Stimulated activated CD4-positive, alpha-beta T cell treated with anti-CD3 and anti-CD28 coated beads, Interleukin-15, amount 100 ng/mL, for 48 hours (primary cell): Measurements from ENCODE around the gene PRMT2.
"Not testable (repeated sequence)": the region's sequence is repeated elsewhere in the genome, so short reads cannot be mapped to it uniquely, and the experiment has no call there.

Source experiments
- DNase-seq, 2 donors: peaks; one replicate each; pipeline ENCODE4 v3.0.0-alpha.2; 2020; ENCODE audit warnings: low read depth in 2 of 2

PRMT2 gene

DNA sequence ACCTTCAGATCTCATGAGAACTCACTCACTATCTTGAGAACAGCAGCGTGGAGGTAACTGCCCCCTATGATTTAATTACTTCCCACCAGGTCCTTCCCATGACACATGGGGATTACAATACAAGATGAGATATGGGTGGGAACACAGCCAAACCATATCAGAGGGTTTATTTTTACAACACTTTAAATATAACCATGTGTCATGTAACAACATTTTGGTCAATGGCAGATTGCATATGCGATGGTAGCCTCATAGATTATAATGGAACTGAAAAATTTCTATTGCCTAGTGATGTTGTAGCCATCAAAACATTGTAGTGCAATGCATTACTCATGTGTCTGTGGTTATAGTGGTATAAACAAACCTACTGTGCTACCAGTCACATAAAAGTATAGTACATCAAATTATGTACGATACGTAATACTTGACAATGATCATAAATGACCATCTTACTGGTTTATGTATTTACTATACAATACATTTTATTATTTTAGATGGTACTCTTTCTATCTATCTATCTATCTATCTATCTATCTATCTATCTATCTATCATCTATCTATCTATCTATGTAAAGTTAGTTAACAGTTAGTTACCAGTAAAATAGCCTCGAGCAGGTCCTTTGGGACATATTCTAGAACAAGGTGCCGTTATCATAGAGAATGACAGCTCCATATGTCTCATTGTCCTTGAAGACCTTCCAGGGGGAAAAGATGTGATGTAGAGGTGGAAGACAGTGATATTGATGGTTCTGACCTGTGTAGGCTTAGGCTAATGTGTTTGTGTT, 18.0 kb upstream of the PRMT2 start:
- DNase-seq: no peak

DNA sequence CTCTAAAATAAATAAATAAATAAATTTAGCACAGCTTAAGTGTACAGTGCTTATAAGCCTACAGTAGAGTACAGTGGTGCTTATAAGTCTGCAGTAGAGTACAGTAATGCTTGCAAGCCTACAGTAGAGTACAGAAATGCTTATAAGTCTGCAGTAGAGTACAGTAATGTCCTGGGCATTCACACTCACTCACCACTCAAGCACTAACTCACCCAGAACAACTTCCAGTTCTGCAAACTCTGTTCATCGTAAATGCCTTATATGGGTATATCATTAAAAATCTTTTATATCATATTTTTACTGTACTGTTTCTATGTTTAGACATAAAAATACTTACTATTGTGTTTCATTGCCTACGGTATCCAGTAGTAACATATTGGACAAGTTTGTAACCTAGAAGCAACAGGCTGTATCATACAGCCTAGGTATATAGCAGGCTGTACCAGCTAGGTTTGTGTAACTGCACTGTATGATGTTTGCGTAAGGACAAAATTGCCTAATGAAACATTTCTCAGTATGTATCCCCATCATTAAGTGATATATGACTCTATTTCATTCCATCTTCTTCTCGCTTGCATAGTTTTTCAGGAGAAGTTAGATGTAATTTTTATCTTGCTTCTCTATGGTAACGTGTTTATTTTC, 16.6 kb upstream of the PRMT2 start:
- DNase-seq: no peak

DNA sequence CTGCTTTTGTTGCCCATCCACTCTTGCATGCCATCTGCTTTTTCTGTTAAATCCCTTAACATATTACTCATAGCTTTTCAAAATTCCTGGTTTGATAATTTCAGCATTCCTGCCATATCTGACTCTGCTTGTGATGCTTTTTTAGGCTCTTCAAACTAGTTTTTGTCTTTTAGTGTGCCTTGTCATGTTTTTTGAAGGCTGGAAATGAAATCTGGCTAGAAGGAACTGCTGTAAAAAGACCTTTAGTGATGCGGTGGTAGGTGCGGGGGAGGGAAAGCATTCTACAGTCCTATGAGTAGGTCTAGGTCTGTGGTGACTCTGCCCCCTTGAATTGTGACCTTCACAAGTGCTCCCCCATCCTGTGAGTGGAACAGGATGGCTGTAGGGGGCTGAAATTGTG, 15.6 kb upstream of the PRMT2 start:
- DNase-seq: no peak

DNA sequence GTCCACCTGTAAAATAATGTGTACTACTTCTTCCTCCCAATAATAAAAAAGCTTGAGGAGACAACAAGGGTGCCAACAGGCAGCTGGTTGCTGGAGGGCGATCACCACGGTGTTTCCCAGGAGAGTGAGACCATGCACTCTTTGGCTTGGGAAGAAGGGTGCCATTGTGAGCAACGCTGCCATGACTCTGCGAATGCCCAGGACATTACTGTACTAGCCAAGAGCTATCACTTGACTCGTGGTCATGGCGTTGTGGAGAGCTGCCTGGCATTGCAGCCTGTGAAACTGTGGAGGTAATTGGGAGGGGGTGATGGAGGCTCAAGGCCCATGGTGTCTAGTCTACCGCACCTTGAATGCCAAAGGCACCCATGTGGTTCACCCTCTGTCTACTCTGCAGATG, 14.6 kb upstream of the PRMT2 start:
- DNase-seq: no peak

DNA sequence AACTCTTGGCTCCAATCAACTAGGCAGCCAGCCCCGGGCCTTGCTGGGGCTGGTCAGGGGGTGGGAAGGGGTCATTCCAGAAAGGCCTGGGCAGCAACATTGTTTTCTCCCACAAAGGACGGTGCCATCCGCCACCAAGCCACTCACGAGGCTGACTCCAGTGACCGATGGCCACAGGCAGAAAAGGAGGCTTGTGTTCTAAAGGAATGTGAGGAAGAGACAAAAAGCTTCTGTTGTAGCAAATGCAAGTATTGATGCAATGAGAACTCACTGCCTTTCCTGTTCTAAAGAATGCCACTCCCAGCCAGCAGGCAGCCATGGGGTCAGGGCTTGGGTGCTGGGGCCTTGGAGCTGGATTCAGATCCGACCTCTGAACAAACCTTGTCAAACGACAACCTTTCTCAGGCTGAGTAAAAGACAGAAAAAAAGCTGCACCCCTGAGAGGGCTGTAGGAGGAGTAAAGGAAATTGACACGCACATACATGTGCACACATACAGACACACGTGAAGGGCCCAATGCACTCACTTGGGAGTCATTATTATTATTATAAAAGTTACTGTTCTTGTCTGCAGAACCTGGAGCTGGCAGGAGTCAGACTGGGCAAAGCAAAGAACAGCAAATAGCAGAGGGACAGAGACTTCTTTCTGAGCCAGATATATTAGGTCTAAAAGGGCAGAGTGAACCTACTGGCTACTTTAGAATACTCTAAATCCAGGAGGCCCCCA, 13.9 kb upstream of the PRMT2 start:
- no peak for DNase-seq

DNA sequence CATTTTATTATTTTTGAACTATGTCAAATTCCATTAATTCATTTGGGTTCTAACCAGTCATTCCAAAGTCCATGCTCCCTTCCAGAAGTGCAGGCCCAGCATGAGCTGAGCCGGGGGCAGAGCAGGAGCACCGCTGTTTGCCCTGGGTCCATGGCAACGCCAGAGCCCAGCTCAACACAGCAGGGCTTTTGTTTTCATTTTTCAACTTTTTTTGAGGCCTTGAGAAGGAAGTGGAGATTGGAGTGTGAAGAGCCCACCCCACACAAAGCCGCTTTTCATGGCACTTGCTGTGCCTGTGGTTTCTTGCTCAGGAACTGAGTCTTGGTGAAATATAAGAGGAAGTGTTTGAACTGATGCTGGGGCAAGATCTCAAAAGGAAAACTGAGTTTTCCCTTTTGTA, 13.2 kb upstream of the PRMT2 start:
- no peak for DNase-seq

DNA sequence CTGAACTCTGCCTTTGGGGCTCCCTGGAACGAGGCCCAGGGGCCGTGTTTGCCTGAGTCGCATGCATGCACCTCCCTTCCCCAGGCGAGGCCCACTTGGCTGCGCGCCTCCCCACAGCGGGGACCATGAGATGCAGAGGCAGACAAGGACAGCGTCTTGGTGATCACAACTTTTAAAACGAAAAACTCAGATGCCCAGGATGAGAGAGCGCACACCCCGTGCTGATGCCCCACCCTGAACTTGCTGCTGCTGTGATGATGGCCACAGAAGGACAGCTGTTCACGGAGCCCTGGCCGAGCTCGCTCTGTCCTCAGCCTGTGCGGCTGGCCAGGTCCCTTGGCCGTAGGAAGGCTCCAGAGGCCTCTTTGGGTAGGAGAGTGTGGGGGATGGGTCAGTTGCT, 11.4 kb upstream of the PRMT2 start:
- DNase-seq: no peak

DNA sequence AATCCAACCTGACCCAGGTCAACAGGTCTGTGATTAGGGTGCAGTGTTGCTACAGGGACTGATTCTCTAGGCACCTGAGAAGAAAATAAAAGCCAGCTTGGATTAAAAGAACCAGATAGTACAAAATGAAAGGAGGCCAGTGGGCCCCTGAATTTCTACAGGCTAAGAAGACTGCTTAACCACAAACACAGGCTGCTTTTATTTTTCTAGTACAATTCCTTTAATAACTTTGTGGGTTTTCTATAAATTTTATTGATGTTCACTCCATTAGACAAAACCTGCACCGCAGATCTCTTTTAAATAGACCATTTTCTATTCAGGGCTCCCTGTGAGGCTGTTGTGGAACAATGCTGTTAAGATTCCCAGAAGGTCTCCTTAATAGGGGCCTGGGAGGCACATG, 9.7 kb upstream of the PRMT2 start:
- DNase-seq: no peak

DNA sequence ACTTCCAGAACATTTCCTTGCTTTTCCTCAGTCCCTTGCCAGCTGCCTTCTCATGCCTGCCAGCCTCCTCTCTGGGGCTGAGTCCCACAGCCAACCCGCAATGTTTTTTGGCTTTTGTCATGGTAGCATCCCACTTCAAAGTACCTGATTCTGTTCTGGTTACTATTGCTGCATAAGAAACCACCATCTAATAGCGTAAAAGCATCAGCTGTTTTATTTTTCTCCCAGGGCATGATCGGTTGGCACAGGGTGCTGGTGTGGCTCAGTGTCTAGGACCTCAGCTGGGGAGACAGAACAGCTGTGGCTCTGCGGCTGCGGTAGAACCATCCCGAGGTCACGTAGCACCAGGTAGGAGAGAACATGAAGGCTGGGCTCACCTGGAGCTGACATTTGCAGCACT, 8.9 kb upstream of the PRMT2 start:
- DNase-seq: no peak

DNA sequence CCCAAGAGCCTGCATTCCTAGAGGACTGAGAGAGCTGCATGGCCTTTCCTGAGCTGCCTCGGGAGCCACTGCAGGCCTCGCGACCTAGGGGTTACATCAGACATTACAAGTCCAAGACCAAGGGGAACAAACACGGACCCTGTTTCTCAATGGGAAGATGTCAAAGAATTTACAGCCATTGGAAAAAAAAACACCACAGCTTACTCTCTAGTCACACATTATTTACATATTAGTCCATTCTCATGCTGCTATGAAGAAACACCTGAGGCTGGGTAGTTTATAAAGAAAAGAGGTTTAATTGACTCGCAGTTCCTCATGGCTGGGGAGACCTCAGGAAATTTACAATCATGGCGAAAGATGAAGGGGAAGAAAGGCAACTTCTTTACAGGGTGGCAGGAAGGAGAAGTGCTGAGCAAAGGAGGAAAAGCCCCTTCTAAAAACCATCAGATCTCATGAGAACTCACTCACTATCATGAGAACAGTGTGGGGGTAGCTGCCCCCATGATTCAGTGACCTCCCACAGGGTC, 8.4 kb upstream of the PRMT2 start:
- no peak for DNase-seq

DNA sequence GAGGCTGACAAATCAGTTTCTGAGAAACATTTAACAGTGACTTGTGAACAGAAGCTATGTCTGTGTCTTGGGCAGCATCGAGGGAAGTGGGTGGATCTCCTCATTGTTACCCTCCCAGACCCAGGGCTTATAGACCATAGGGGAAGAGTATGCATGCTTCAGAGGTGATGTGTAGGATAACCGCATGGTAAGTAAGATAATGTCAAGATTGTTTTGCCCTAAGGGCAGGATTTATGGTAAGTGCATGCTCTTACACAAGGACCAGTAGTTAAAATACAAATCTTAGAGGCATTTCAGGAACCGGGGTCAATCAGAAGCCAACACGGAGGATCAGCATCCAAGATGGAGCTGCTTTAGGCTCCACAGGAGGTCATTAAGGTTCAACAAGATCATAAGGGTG, 7.7 kb upstream of the PRMT2 start:
- no peak for DNase-seq

DNA sequence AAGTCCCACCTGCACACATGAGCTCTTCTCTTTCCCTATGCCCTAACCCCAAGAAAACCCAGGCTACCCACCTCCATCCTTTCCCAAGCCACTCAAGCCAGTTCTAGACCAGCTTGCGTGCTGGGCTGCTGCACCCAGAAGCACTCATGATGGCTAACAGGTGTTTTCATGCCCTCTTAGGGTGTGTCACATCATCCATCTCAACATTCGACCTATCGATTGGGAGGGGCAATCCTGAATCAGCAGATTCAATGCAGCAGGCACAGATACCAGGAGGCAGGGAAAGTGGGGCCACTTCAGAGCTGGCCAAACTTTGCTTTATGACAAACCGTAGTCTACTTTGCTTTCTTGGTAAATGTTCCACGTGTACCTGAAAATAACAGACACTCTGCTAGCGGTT, 6.6 kb upstream of the PRMT2 start:
- DNase-seq: no peak

DNA sequence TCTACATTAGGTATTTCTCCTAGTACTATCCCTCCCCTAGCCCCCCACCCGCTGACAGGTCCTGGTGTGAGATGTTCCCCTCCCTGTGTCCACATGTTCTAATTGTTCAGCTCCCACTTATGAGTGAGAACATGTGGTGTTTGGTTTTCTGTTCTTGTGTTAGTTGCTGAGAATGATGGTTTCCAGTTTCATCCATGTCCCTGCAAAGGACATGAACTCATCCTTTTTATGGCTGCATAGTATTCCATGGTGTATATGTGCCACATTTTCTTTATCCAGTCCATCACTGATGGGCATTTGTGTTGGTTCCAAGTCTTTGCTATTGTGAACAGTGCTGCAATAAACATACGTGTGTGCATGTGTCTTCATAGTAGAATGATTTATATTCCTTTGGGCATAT, 4.6 kb upstream of the PRMT2 start:
- not testable (repeated sequence) for DNase-seq

DNA sequence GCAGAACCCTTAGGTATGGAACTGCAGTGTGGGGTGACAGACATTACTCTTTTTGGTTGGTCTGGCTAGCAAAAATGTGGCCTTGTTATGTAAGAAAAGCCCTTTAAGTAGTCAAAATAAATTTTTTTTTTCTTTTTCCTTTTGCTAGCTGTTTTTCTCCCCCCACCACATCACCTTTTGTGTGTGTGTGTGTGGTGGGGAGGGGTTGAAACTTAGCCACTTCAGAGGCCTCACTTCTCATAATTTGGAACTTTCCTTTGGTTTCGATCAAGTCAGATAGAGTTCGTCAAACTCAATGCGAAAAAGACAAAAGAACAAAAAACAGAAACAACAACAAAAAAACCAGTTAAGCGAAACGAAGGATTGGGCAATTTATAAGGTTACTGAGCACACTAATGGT, 1.9 kb upstream of the PRMT2 start:
- no peak for DNase-seq

DNA sequence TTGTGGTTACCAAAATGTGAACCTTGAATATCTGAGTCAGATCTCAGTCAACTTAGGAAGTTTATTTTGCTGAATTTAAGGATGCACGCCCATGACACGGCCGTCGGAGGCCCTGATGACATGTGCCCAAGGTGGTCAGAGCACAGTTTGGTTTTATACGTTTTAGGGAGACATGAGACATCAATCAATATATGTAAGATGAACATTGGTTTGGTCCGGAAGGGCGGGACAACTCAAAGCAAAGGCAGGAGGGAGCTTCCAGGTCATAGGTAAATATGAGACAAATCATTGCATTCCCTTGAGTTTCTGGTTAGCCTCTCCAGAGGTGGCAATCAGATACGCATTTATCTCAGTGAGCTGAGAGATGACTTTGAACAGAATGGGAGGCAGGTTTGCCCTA, 1.0 kb upstream of the PRMT2 start:
- no peak for DNase-seq

DNA sequence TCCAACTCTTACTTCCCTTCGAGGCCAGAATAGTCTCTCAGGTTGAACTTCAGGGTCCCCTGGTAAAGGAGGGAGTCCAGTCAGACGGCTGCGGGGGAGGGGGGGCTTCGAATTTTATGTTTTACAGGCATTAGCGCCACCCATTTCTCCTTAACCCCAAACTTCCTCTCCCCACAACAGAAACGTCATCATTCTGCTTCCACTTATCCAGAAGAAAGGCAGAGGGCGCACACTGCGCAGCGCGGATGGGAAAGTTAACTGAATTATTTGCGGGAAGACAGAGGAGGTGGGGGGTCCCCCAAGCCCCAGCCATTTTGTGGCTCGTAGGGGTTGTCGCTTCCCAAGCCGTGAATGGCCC, 529 bp upstream of the PRMT2 start:
- DNase-seq: no peak

DNA sequence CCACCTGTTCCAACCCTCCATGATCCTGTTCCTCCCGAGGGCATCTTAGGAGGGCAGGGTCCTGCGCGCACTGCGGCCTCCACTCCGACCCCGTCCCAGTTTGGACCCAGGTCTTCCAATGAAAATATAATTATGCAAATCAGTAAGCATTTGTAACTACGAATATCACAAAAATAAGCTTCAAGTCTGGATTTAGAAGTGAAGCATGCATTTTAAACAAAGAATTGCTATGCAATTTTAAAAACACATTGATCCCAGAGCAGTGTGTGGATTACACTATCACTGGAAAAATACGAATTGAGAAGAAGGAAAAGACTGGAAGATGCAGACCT, 673 bp downstream of the PRMT2 start:
- no peak for DNase-seq

DNA sequence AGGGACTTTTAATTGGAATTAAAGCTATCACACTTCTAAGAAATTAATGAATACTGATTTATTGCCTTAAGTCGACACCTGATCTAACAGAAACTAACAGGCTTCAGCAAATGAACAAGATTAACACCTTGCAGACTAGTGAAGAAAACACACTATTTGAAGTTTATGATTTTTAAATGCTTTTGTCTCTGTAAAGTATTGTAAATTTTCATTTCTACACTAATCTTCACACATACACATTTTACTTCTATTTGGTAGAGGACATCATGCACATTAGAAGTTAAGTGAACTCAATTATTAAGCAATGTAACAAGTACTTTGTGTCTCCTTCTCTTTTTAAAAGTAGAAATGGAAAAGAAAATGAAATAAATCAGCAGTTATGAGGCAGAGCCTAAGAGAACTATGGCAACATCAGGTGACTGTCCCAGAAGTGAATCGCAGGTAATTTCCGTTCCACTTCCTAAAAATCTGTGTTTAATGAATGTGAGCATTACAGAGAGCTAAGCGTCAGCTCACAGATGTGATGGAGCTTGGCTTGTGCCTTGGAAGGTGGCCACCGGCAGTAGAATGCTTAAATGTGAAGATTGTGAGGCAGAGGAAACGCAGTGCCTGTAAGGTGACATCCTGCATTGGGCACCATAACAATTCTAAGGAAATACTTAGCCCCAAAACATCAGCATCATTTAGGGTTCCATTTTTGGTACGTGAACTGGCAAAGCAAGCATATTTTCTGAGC, 1.2 kb downstream of the PRMT2 start:
- DNase-seq: no peak

DNA sequence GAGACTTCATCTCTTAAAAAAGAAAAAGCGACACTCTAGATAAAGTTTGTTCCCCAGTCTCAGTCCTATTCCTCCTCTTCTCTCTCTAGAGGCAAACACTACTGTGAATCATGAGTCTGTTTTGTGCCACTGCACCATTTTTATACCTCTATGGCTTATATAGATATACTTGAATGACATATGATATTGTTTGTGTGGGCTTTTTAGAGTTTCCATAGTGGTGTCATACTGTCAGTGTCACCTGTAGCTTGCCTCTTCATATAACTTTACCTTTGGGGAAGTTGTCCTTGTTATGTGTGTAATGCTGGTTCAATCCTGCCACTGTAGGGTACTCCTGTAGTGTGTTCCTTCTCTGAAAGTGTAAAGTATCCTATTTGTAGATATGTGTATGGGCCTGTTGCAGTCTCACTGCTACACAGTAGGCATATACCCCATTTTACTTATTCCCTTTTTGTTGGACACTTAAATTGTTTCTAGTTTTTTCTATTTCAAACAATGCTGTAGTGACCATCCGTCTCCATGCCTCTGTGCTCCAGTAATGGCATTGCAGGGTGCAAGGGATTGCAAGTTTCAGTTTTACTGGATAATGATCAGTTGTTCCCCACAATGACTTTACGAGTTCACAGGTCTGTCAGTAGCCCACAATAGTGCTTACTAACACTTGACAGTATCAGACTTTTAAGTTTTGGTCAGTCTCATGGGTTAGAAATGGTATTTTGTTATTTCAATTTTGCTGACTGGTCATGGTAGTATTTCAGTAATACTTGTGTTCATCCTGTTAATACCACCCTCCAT, 2.7 kb downstream of the PRMT2 start:
- no peak for DNase-seq

DNA sequence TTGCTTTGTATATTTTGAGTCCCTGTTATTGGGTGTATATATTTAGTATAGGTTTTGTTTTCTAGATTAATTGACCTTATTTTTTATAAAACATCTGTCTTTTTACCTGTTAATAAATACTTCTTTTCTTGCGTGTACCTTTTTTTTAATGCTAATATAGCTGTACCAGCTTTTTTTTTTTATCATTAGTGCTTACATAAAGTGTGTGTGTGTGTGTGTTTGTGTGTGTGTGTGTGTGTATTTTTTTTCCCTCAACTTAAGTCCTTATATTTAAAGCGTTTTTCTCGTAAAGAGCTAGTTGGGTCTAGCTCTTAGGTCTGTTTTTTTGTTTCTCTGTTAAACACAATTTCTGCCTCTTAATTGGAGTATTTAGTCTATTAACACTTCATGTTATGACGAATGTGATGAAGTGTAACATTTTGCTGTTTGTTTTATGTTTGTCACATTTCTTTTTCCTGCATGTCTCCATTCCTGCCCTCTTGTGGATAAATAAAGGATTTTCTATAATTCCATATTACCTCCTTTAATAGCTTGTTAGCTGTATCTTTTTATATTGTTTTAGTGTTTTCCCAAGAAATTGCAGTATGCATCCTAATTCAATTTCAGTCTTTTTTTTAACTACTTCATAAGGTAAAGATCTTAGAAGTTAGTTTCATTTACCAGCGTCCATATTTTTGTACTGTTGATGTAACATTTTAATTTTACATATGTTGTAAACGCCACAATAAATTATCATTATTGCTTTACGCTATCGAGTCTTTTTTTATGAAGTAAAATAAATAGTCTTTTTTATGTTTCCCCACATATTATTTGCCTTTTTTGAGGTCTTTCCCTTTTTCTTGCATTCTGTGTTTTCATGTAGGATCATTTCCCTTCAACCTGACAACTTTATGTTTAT, 4.3 kb downstream of the PRMT2 start:
- no peak for DNase-seq

DNA sequence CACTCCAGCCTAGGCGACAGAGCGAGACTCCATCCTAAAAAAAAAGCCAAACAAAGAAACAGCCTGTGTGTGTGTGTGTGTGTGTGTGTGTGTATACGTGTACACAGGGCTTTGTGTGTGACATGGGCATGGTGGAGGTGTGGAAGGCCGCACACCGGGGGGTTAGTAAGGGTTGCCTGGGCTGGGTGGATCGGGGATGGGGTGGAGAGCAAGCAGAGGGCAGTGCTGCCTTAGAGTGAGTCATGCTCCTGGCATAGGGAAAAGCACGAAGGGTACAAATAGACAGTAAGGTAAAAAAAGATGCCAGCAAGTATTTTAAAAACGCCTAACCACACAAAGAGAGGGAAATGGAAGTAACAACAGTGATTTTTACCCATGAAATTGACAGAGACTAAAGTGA, 6.2 kb downstream of the PRMT2 start:
- no peak for DNase-seq
